PC-9 (cell line): ENCODE data around the gene GAB2. TPM values are rescaled to one million over a fixed set of nuclear protein-coding genes. Genes with fewer than 3 reads are reported as not detected.
"Not testable (repeated sequence)": the region's sequence is repeated elsewhere in the genome, so short reads cannot be mapped to it uniquely, and the experiment has no call there.

Experiments used
- BruUV-seq: library from RNA; stranded (reverse); fragments of 400-500 nt; replicated peaks from 2 replicates; lab custom pipeline; 2021; lab: Mats Ljungman, UMichigan
- CTCF ChIA-PET: fragments of 300-600 bp; sonication (Branson Sonifier 250); formaldehyde crosslinking; loops from one replicate; lab custom pipeline; 2022; ENCODE audit warnings: antibody characterized with exemption; lab: Charles Lee
- POLR2A ChIA-PET: fragments of 300-600 bp; sonication (Branson Sonifier 250); formaldehyde crosslinking; loops from one replicate; lab custom pipeline; 2022; ENCODE audit warnings: antibody characterized with exemption; ENCODE audit not compliant: unreplicated experiment; lab: Charles Lee
- DNase-seq, 2 experiments: peaks; one replicate each; pipeline versions ENCODE4 v3.0.0 to v3.0.0-alpha.2; 2015 to 2022; ENCODE audit warnings: mixed read lengths in 1 of 2
- H2AFZ ChIP-seq: fragments of 200-600 bp; sonication (generic); 2 replicates; pipeline ENCODE4 v1.8.1; 2017; ENCODE audit warnings: antibody characterized with exemption
- H3F3A ChIP-seq: fragments of 200-600 bp; sonication (generic); 2 replicates; pipeline ENCODE4 v1.8.1; 2017; ENCODE audit warnings: antibody characterized with exemption, mild to moderate bottlenecking, low read depth; ENCODE audit not compliant: insufficient read depth
- H3K27ac ChIP-seq: fragments of 200-600 bp; sonication (generic); 2 replicates; pipeline ENCODE4 v1.6.1; 2016; ENCODE audit warnings: mixed run types
- H3K27me3 ChIP-seq: fragments of 200-600 bp; sonication (generic); 2 replicates; pipeline ENCODE4 v1.6.1; 2016; ENCODE audit warnings: low read depth, mixed run types; ENCODE audit not compliant: insufficient read depth
- H3K36me3 ChIP-seq: fragments of 200-600 bp; sonication (generic); 2 replicates; pipeline ENCODE4 v1.6.1; 2016; ENCODE audit warnings: low read depth, mixed run types
- H3K4me1 ChIP-seq: fragments of 200-600 bp; sonication (generic); replicated peaks from 2 replicates; pipeline ENCODE4 v1.6.1; 2016; ENCODE audit warnings: mixed run types; ENCODE audit not compliant: insufficient read depth
- H3K4me2 ChIP-seq: fragments of 200-600 bp; sonication (generic); 2 replicates; pipeline ENCODE4 v1.6.1; 2017; ENCODE audit warnings: mixed run types
- H3K4me3 ChIP-seq: fragments of 200-600 bp; sonication (generic); 2 replicates; pipeline ENCODE4 v1.6.1; 2016; ENCODE audit warnings: mixed run types
- H3K79me2 ChIP-seq: fragments of 200-600 bp; sonication (generic); 2 replicates; pipeline ENCODE4 v1.6.1; 2017; ENCODE audit warnings: low read depth, mixed run types
- H3K9me2 ChIP-seq: fragments of 200-600 bp; sonication (generic); 2 replicates; pipeline ENCODE4 v1.8.1; 2017; ENCODE audit warnings: mild to moderate bottlenecking; ENCODE audit not compliant: insufficient read depth
- H3K9me3 ChIP-seq: fragments of 200-600 bp; sonication (generic); 2 replicates; pipeline ENCODE4 v1.8.1; 2016; ENCODE audit warnings: low read depth; ENCODE audit not compliant: insufficient read depth
- H4K20me1 ChIP-seq: fragments of 200-600 bp; sonication (generic); 2 replicates; pipeline ENCODE4 v1.8.1; 2017; ENCODE audit not compliant: insufficient read depth
- EZH2 ChIP-seq: fragments of 200-600 bp; sonication (generic); IDR thresholded peaks from 2 replicates; pipeline ENCODE4 v1.8.0; 2017; ENCODE audit warnings: antibody characterized with exemption, low read depth
- intact Hi-C: fragments of 100-400 bp; cut with micrococcal nuclease; formaldehyde crosslinking; loops from one replicate; pipeline ENCODE4 v1.10.0; 2022; ENCODE audit not compliant: unreplicated experiment
- total RNA-seq: library from RNA; stranded (reverse); gene quantifications from 2 replicates; pipeline ENCODE4 v1.2.3, GENCODE V29; 2021
- TF ChIP-seq, protein P1 (sequence below): fragments of 200-600 bp; sonication (generic); conservative IDR thresholded peaks from 2 replicates; pipeline ENCODE4 v1.6.1; 2017; ENCODE audit warnings: mixed run types, antibody characterized with exemption, mild to moderate bottlenecking, moderate library complexity

The GAB2 gene
- total RNA-seq, 1 experiment from 2014 or later, result 17.5 TPM

DNA sequence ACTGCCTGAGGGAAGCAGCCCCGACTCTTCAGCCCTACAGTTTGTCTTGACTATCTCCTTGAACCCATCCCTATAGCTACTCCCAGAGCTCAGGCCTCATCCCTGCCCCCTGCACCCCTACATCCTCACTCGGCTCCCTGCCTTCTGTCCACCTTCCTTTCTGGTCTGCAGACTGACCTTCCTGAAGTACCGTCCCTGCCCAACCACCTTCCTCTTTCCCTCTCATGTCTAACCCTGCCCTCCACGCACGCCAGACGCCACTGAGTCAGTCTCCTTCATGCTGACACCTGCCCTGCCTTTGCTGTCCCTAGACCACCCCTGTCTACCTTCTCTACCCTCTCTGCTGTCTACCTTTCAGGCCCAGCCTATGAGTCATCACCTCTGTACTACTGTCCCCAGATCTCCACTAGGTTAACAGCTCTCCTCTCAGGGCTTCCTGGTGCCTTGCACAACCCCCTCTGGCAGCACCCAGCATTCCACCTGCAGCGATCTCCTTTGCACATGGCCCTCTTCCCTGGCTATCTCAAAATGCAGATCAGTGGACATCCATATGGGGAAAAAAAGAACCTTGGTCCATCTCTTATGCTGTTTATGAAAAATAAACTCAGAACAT lies 238.1 kb downstream of the GAB2 start:
- H3K27me3 ChIP-seq, result no peaks in the 10 kb centered on the region
- no peaks in the 10 kb centered on the region for H3K9me3 ChIP-seq
- POLR2A ChIA-PET, result interaction anchor here (0.5 to 0.6 kb wide), 4 partner anchors 18 to 301 kb away, joined by 3 to 7 read pairs (median 4); no protein-coding TSS in a partner anchor
- H3K4me3 ChIP-seq, result no peak overlapping the region
- no peak overlapping the region for H2AFZ ChIP-seq
- intact Hi-C loops, result no loop called here
- TF ChIP-seq EZH2, result no peak
- TF ChIP-seq, protein P1, sequence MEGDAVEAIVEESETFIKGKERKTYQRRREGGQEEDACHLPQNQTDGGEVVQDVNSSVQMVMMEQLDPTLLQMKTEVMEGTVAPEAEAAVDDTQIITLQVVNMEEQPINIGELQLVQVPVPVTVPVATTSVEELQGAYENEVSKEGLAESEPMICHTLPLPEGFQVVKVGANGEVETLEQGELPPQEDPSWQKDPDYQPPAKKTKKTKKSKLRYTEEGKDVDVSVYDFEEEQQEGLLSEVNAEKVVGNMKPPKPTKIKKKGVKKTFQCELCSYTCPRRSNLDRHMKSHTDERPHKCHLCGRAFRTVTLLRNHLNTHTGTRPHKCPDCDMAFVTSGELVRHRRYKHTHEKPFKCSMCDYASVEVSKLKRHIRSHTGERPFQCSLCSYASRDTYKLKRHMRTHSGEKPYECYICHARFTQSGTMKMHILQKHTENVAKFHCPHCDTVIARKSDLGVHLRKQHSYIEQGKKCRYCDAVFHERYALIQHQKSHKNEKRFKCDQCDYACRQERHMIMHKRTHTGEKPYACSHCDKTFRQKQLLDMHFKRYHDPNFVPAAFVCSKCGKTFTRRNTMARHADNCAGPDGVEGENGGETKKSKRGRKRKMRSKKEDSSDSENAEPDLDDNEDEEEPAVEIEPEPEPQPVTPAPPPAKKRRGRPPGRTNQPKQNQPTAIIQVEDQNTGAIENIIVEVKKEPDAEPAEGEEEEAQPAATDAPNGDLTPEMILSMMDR, result no peak
- BruUV-seq, result no TSS peak
- H3K36me3 ChIP-seq, result peaks cover 11% of the 10 kb centered on the region; the same call in 1 of the 2 replicates
- peaks cover 5% of the 10 kb centered on the region; the same call in 1 of the 2 replicates for H3F3A ChIP-seq
- no peaks in the 10 kb centered on the region for H3K9me2 ChIP-seq
- CTCF ChIA-PET, result no interaction called here
- H3K79me2 ChIP-seq, result 0 out of 2 replicates have a peak, but pooled peaks cover 3% of the 10 kb centered on the region
- H3K4me2 ChIP-seq, result peak overlapping the region; percentile 7; the same call in 1 of the 2 replicates
- no peak overlapping the region for H3K27ac ChIP-seq
- DNase-seq, result peak; percentile 66 to 86
- peaks cover 11% of the 10 kb centered on the region for H3K4me1 ChIP-seq
- no peaks in the 10 kb centered on the region for H4K20me1 ChIP-seq

DNA sequence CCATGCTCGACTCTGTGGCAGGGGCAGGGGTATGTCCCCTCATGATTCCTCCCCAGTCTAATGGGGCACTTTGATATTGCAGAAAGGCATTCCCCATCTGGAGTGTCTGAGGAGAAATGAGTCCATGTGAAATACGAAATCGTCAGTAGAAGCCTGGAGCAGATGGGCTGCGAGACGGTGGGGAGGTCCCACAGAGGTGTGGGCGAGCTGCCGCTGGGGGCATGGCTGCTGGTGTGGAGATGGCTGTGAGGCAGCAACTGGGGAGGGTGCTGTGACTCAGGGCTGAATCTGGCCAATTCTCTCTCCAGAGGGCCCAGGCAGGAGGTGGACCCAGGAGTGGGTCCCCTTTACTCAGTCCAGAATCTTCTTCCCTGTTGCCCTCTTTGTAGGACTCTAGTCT lies 240.4 kb downstream of the GAB2 start:
- BruUV-seq, result no TSS peak
- peaks cover 11% of the 10 kb centered on the region; the same call in 1 of the 2 replicates for H3K36me3 ChIP-seq
- intact Hi-C loops, result no loop called here

DNA sequence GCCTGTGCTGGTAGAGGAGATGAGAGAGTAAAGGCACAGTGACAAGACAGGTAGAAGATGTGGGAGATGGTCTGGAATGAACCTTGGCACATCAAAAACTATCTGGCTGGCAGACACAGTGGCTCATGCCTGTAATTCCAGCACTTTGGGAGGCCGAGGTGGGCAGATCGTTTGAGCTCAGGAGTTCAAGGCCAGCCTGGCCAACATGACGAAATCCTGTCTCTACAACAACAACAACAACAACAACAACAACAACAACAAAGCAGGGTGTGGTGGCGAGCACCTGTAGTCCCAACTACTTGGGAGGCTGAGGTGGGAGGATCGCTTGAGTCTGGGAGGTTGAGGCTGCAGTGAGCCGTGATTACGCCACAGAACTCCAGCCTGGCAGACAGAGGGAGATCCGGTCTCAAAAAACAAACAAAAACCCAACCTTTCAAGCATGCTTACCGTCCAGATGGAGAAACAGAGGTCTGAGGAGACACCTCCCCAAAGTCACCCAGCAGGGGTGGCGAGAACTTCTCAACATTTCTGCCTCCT lies 240.9 kb downstream of the GAB2 start:
- Histone ChIP-seq H4K20me1 (no peaks in the 10 kb centered on the region), H3K4me2 (no peak overlapping the region), H3K27me3 (no peaks in the 10 kb centered on the region), H3F3A (peaks cover 5% of the 10 kb centered on the region; the same call in 1 of the 2 replicates), H3K4me3 (no peak overlapping the region), H3K36me3 (peaks cover 10% of the 10 kb centered on the region; the same call in 1 of the 2 replicates), H2AFZ (no peak overlapping the region), H3K79me2 (no peaks in the 10 kb centered on the region), H3K9me3 (no peaks in the 10 kb centered on the region), H3K4me1 (peaks cover 11% of the 10 kb centered on the region), H3K9me2 (no peaks in the 10 kb centered on the region), H3K27ac (no peak overlapping the region)
- no peak for DNase-seq
- ChIA-PET CTCF (no interaction called here), POLR2A (no interaction called here)
- intact Hi-C loops, result no loop called here
- no TSS peak for BruUV-seq
- TF ChIP-seq, protein P1, result no peak
- no peak for TF ChIP-seq EZH2

More for the DNA sequence above, 240.4 kb downstream of the GAB2 start:
- DNase-seq, result no peak
- no peaks in the 10 kb centered on the region for H3K27me3 ChIP-seq
- no peaks in the 10 kb centered on the region for H3K9me3 ChIP-seq
- H2AFZ ChIP-seq, result no peak overlapping the region
- H4K20me1 ChIP-seq, result no peaks in the 10 kb centered on the region
- CTCF ChIA-PET, result no interaction called here
- no peak overlapping the region for H3K4me2 ChIP-seq
- H3F3A ChIP-seq, result peaks cover 5% of the 10 kb centered on the region; the same call in 1 of the 2 replicates
- peaks cover 11% of the 10 kb centered on the region for H3K4me1 ChIP-seq
- no peak overlapping the region for H3K27ac ChIP-seq
- TF ChIP-seq, protein P1, result no peak
- H3K79me2 ChIP-seq, result no peaks in the 10 kb centered on the region
- H3K4me3 ChIP-seq, result no peak overlapping the region
- POLR2A ChIA-PET, result no interaction called here
- no peaks in the 10 kb centered on the region for H3K9me2 ChIP-seq

DNA sequence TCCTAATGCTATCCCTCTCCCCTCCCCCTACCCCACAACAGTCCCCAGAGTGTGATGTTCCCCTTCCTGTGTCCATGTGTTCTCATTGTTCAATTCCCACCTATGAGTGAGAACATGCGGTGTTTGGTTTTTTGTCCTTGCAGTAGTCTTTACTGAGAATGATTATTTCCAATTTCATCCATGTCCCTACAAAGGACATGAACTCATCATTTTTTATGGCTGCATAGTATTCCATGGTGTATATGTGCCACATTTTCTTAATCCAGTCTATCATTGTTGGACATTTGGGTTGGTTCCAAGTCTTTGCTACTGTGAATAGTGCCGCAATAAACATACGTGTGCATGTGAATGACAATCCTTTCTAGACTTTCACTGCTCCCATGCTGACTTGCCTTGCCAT lies 241.8 kb downstream of the GAB2 start:
- BruUV-seq, H3K79me2 ChIP-seq, H3K9me3 ChIP-seq, POLR2A ChIA-PET, H3K36me3 ChIP-seq, H4K20me1 ChIP-seq, CTCF ChIA-PET, intact Hi-C loops, H2AFZ ChIP-seq, H3K4me2 ChIP-seq, H3K27ac ChIP-seq, H3F3A ChIP-seq, H3K27me3 ChIP-seq, H3K9me2 ChIP-seq, DNase-seq, H3K4me3 ChIP-seq: not testable (repeated sequence)
- H3K4me1 ChIP-seq, result peaks cover 11% of the 10 kb centered on the region
